Fibroblast of lung (primary cell): Measurements from ENCODE around the gene APBB2. TPM values are rescaled to one million over a fixed set of nuclear protein-coding genes. Genes with fewer than 3 reads are reported as not detected.

Experiments
- DNase-seq, 2 donors: peaks; one replicate each; pipeline versions ENCODE4 v3.0.0 to v3.0.0-alpha.2; 2010; ENCODE audit warnings: low read depth in 2 of 2
- H2AFZ ChIP-seq: 2 replicates; pipeline ENCODE4 v1.5.1; 2012; ENCODE audit warnings: low read length, control low read depth, inconsistent platforms
- H3K27ac ChIP-seq: 2 replicates; pipeline ENCODE4 v1.5.1; 2011; ENCODE audit warnings: low read length, control low read depth; ENCODE audit not compliant: insufficient read depth
- H3K27me3 ChIP-seq: 2 replicates; pipeline ENCODE4 v1.5.1; 2011; ENCODE audit warnings: mild to moderate bottlenecking, low read length; ENCODE audit not compliant: control insufficient read depth, insufficient read depth
- H3K36me3 ChIP-seq: 2 replicates; pipeline ENCODE4 v1.5.1; 2011; ENCODE audit warnings: low read length; ENCODE audit not compliant: control insufficient read depth, insufficient read depth
- H3K4me1 ChIP-seq: 2 replicates; pipeline ENCODE4 v1.5.1; 2011; ENCODE audit warnings: low read length; ENCODE audit not compliant: control insufficient read depth, insufficient read depth; ENCODE audit errors: extremely low read depth
- H3K4me2 ChIP-seq: 2 replicates; pipeline ENCODE4 v1.5.1; 2011; ENCODE audit warnings: low read length, control low read depth; ENCODE audit not compliant: insufficient read depth; ENCODE audit errors: extremely low read depth
- H3K4me3 ChIP-seq, 4 experiments: fragments of 200-600 bp in 1 of 4; sonication (generic) in 1 of 4; replicated peaks in 1 of 4; 2 replicates each; pipeline ENCODE4 v1.5.1; 2011 to 2016; ENCODE audit warnings: low read length in 4 of 4, low read depth in 3 of 4, mild to moderate bottlenecking in 3 of 4, control low read depth in 2 of 4, inconsistent platforms in 1 of 4, mixed read lengths in 1 of 4; ENCODE audit not compliant: insufficient read depth in 1 of 4; ENCODE audit errors: control extremely low read depth in 1 of 4
- H3K79me2 ChIP-seq: 2 replicates; pipeline ENCODE4 v1.5.1; 2012; ENCODE audit warnings: mild to moderate bottlenecking, low read length, inconsistent platforms; ENCODE audit not compliant: control insufficient read depth, insufficient read depth
- H3K9ac ChIP-seq: 2 replicates; pipeline ENCODE4 v1.5.1; 2011; ENCODE audit warnings: mild to moderate bottlenecking, low read length, control low read depth; ENCODE audit not compliant: insufficient read depth
- H3K9me3 ChIP-seq: 2 replicates; pipeline ENCODE4 v1.5.1; 2012; ENCODE audit warnings: low read depth, low read length; ENCODE audit not compliant: control insufficient read depth, insufficient read depth
- H4K20me1 ChIP-seq: 2 replicates; pipeline ENCODE4 v1.5.1; 2011; ENCODE audit warnings: low read length; ENCODE audit not compliant: control insufficient read depth, insufficient read depth; ENCODE audit errors: extremely low read depth
- EZH2 ChIP-seq: IDR thresholded peaks from 2 replicates; pipeline ENCODE4 v1.5.1; 2012; ENCODE audit warnings: low read length, control low read depth, mild to moderate bottlenecking; ENCODE audit errors: missing control alignments
- polyA plus RNA-seq, 2 donors: library from polyadenylated mRNA; depleted of rRNA in 1 of 2; stranded (reverse) in 1 of 2; unstranded in 1 of 2; fragments of >200 nt; gene quantifications; 2 replicates each; pipeline ENCODE4 v1.2.1, GENCODE V29; 2011 to 2012; ENCODE audit warnings: missing spikeins in 1 of 2
- total RNA-seq: library from RNA; depleted of rRNA; stranded (reverse); fragments of >200 nt; gene quantifications from 2 replicates; pipeline ENCODE4 v1.2.1, GENCODE V29; 2014
- TF ChIP-seq, protein P1 (sequence below), 2 donors: IDR thresholded peaks in 1 of 2; conservative IDR thresholded peaks in 1 of 2; 1 replicate in 1 of 2; 2 replicates in 1 of 2; pipeline ENCODE4 v1.5.1; 2011 to 2012; ENCODE audit warnings: low read length in 2 of 2, control low read depth in 1 of 2, inconsistent platforms in 1 of 2, low read depth in 1 of 2, mild to moderate bottlenecking in 1 of 2

APBB2 gene
- total and polyA plus RNA-seq, 2 donors (not counting 1 experiment from before 2014, with no cell fraction given), result 25.1 to 29.8 TPM

DNA sequence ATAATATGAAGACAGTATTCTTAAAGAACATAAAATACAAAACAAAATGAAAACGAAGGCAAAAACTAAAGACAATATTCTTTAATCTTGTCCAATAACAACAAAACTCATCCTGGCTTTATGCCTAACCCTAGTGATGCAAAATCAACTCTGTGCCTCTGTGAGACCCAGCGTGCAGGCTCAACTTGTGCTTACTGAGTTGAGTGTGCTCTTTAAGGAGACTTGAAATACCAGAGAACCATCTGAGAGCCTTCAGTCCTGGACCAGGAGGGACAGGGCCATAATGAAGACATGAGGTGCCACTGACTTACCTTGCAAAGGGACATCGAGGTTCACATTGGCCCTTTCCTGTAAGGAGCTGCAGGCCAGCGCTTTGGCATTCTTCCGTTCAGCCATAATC lies 387.5 kb downstream of the APBB2 start:
- DNase-seq, result no peak
- H3K27ac ChIP-seq, result no peak overlapping the region
- H3K9ac ChIP-seq, result no peak overlapping the region
- H3K36me3 ChIP-seq, result peaks cover 4% of the 10 kb centered on the region
- H2AFZ ChIP-seq, result no peak overlapping the region
- H3K79me2 ChIP-seq, result no peaks in the 10 kb centered on the region
- H3K4me1 ChIP-seq, result no peaks in the 10 kb centered on the region
- no peak for TF ChIP-seq EZH2
- TF ChIP-seq, protein P1, sequence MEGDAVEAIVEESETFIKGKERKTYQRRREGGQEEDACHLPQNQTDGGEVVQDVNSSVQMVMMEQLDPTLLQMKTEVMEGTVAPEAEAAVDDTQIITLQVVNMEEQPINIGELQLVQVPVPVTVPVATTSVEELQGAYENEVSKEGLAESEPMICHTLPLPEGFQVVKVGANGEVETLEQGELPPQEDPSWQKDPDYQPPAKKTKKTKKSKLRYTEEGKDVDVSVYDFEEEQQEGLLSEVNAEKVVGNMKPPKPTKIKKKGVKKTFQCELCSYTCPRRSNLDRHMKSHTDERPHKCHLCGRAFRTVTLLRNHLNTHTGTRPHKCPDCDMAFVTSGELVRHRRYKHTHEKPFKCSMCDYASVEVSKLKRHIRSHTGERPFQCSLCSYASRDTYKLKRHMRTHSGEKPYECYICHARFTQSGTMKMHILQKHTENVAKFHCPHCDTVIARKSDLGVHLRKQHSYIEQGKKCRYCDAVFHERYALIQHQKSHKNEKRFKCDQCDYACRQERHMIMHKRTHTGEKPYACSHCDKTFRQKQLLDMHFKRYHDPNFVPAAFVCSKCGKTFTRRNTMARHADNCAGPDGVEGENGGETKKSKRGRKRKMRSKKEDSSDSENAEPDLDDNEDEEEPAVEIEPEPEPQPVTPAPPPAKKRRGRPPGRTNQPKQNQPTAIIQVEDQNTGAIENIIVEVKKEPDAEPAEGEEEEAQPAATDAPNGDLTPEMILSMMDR (conservative IDR thresholded peaks at IDR 0.05 in 1 of 2, IDR thresholded peaks at IDR 0.05 in 1 of 2; ENCODE audit: low read depth in 1 of 2, low read length in 2 of 2), result no peak
- H3K9me3 ChIP-seq, result no peaks in the 10 kb centered on the region
- H3K4me3 ChIP-seq, result no peak overlapping the region
- no peaks in the 10 kb centered on the region for H4K20me1 ChIP-seq
- no peak overlapping the region for H3K4me2 ChIP-seq
- H3K27me3 ChIP-seq, result no peaks in the 10 kb centered on the region

DNA sequence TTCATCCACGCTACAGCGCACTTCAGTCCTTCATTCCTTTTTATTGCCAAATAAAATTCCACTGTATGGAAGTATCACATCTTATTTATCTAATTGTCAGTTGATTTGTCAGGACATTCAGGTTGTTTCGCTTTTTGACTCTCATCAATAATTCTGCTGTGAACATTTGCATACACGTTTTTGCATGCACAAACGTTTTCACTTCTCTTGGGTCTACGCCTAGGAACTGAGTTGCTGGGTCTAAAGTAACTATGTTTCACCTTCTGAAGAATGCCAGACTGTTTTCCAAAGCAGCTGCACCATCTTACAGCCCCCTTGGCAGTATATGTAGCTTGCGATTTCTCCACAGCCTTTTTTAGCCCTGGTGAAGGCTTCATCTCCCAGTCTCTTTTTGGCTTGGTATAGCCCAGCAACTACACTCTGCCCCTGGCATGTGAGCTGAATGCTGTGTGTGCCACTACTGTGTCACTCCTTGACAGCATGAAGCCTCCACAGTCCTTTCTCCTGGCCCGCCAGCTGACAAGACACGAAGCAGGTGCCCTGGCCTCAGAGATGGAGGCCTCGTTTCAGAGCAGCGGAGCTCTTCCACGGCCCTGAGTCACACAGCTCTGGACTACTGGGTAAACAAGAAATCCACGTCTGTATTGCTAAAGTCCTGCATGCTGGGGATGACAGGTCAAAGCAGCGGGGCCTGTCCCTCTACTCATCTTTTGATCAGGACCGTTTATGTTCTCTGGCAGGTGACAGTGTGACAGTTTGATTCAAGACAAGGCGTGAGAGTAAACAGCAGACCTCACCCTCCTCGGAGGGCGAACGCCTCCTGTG lies 389.1 kb downstream of the APBB2 start:
- Histone ChIP-seq H3K79me2 (no peaks in the 10 kb centered on the region), H3K27ac (no peak overlapping the region), H3K9ac (no peak overlapping the region), H3K4me3 (no peak overlapping the region), H3K27me3 (no peaks in the 10 kb centered on the region), H3K4me2 (no peak overlapping the region), H4K20me1 (no peaks in the 10 kb centered on the region), H2AFZ (no peak overlapping the region), H3K36me3 (peaks cover 4% of the 10 kb centered on the region), H3K4me1 (no peaks in the 10 kb centered on the region), H3K9me3 (no peaks in the 10 kb centered on the region)
- TF ChIP-seq EZH2, result no peak
- TF ChIP-seq, protein P1 (conservative IDR thresholded peaks at IDR 0.05 in 1 of 2, IDR thresholded peaks at IDR 0.05 in 1 of 2; ENCODE audit: low read depth in 1 of 2, low read length in 2 of 2), result no peak
- DNase-seq, result no peak

DNA sequence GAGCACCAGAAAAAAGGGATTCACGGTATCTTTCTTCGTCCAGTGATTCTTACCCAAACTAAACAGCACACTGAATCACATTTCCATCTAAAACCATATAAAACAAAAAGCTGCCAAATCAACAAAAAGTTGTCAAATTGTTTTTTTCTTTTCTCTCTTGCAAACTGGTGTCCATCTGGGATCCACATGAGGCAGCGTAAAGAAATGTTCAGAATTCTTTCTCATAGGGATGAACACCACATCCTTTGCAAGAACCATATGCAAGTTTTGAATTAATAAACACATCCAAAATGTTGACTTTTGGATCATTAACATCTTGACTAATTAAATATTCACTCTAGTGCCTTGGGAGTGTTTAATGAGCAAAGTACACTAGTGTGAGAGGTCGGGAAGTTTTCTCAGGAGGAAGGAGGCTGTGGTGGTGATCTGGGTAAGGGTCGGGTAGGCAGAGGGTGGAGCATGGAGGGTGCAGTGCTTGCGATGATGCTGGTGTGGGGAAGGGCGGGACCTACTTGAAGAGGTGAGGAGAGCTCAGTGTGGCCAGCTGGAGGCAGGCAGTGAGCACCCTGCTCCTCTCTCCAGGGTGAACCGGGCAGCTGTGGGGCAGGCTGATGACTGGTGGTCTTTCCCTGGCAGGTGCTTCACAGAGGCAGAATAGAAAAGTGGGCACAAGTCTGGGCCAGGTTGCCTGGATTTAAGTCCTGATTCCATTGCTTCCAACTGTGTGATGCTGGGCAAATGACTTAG lies 391.7 kb downstream of the APBB2 start:
- no peaks in the 10 kb centered on the region for H3K27me3 ChIP-seq
- H3K9ac ChIP-seq, result no peak overlapping the region
- no peak overlapping the region for H3K4me3 ChIP-seq
- no peaks in the 10 kb centered on the region for H3K79me2 ChIP-seq
- H3K36me3 ChIP-seq, result peaks cover 4% of the 10 kb centered on the region
- H4K20me1 ChIP-seq, result no peaks in the 10 kb centered on the region
- no peak overlapping the region for H3K27ac ChIP-seq
- H3K9me3 ChIP-seq, result no peaks in the 10 kb centered on the region
- no peak overlapping the region for H2AFZ ChIP-seq
- H3K4me1 ChIP-seq, result no peaks in the 10 kb centered on the region
- H3K4me2 ChIP-seq, result no peak overlapping the region
- no peak for DNase-seq
- TF ChIP-seq EZH2, result no peak
- TF ChIP-seq, protein P1 (conservative IDR thresholded peaks at IDR 0.05 in 1 of 2, IDR thresholded peaks at IDR 0.05 in 1 of 2; ENCODE audit: low read depth in 1 of 2, low read length in 2 of 2), result no peak
